Neural progenitor cell (in vitro differentiated cells): ENCODE data around the gene INTS15. TPM values are rescaled to one million over a fixed set of nuclear protein-coding genes. Genes with fewer than 3 reads are reported as not detected.

Source experiments
- DNase-seq: peaks from one replicate; pipeline ENCODE4 v3.0.0-alpha.2; 2016; ENCODE audit warnings: low spot score
- H2AFZ ChIP-seq: fragments of 200-600 bp; sonication (generic); replicated peaks from 2 replicates; pipeline ENCODE4 v1.6.1; 2016; ENCODE audit warnings: antibody characterized with exemption
- H3F3A ChIP-seq: fragments of 200-600 bp; sonication (generic); 2 replicates; pipeline ENCODE4 v1.6.1; 2016; ENCODE audit warnings: antibody characterized with exemption, low read depth
- H3K27ac ChIP-seq: fragments of 200-600 bp; sonication (generic); 2 replicates; pipeline ENCODE4 v1.5.1; 2016; ENCODE audit warnings: mild to moderate bottlenecking
- H3K27me3 ChIP-seq: fragments of 200-600 bp; sonication (generic); 2 replicates; pipeline ENCODE4 v1.6.1; 2016; ENCODE audit warnings: mild to moderate bottlenecking, moderate library complexity
- H3K36me3 ChIP-seq: fragments of 200-600 bp; sonication (generic); 2 replicates; pipeline ENCODE4 v1.5.1; 2016
- H3K4me1 ChIP-seq: fragments of 200-600 bp; sonication (generic); 2 replicates; pipeline ENCODE4 v1.6.1; 2016; ENCODE audit warnings: mixed run types
- H3K4me2 ChIP-seq: fragments of 200-600 bp; sonication (generic); 2 replicates; pipeline ENCODE4 v1.6.1; 2016
- H3K4me3 ChIP-seq: fragments of 200-600 bp; sonication (generic); 2 replicates; pipeline ENCODE4 v1.5.1; 2016
- H3K79me2 ChIP-seq: fragments of 200-600 bp; sonication (generic); 2 replicates; pipeline ENCODE4 v1.6.1; 2016; ENCODE audit warnings: low read depth
- H3K9ac ChIP-seq: fragments of 200-600 bp; sonication (generic); 2 replicates; pipeline ENCODE4 v1.6.1; 2016
- H3K9me3 ChIP-seq: fragments of 200-600 bp; sonication (generic); 2 replicates; pipeline ENCODE4 v1.5.1; 2016; ENCODE audit warnings: low read depth
- H4K20me1 ChIP-seq: fragments of 200-600 bp; sonication (generic); 2 replicates; pipeline ENCODE4 v1.6.1; 2016; ENCODE audit warnings: low read depth
- H3K27ac Mint-ChIP-seq: 3 replicates; pipeline ENCODE4 v1.8.0; 2021; ENCODE audit warnings: mixed read lengths
- H3K27me3 Mint-ChIP-seq: 2 replicates; pipeline ENCODE4 v1.8.0; 2022; ENCODE audit warnings: low read depth, mild to moderate bottlenecking, inconsistent platforms, moderate library complexity, mixed read lengths; ENCODE audit not compliant: insufficient read depth
- H3K36me3 Mint-ChIP-seq: 3 replicates; pipeline ENCODE4 v1.8.0; 2021; ENCODE audit warnings: mixed read lengths
- H3K4me1 Mint-ChIP-seq: 3 replicates; pipeline ENCODE4 v1.8.0; 2021; ENCODE audit warnings: mixed read lengths
- H3K4me3 Mint-ChIP-seq: 3 replicates; pipeline ENCODE4 v1.8.0; 2021; ENCODE audit warnings: mild to moderate bottlenecking, moderate library complexity, mixed read lengths
- H3K9me3 Mint-ChIP-seq: 3 replicates; pipeline ENCODE4 v1.8.0; 2020; ENCODE audit warnings: mixed read lengths
- CTCF ChIP-seq: fragments of 200-600 bp; sonication (generic); IDR thresholded peaks from 2 replicates; pipeline ENCODE4 v1.5.1; 2017; ENCODE audit warnings: antibody characterized with exemption, mild to moderate bottlenecking
- EZH2 ChIP-seq: fragments of 200-600 bp; sonication (generic); IDR thresholded peaks from 2 replicates; pipeline ENCODE4 v1.6.1; 2017; ENCODE audit warnings: antibody characterized with exemption, mild to moderate bottlenecking, moderate library complexity
- EZH2phosphoT487 ChIP-seq: fragments of 200-600 bp; sonication (generic); IDR thresholded peaks from 2 replicates; pipeline ENCODE4 v1.6.1; 2017; ENCODE audit warnings: antibody characterized with exemption
- total RNA-seq: library from RNA; depleted of rRNA; stranded (reverse); fragments of >200 nt; gene quantifications from 2 replicates; pipeline ENCODE4 v1.2.3, GENCODE V29; 2015; ENCODE audit warnings: low replicate concordance

Gene INTS15
- total RNA-seq, 1 donor from 2014 or later, result 13.7 TPM

DNA sequence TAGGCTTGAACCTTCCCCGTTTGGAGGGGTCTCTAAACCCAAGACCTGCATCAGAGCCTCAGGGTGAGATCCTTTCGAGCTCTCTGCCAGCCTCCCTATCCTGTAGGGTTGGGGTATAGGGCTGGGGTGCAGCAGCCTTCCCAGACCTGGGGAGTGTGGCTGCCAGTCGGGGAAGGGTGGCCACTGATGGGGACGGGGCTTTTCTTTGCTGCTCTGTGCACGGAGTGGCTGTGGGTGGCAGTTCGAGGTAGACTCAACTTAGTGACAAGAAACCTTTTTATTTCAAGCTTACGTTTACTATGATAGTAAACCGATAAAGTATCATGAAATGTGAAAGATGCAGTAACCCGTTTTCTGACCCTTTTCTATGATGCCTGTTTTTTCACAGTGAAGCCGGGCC is 60.3 kb downstream of the INTS15 start:
- Histone ChIP-seq H3K9ac (no peak overlapping the region), H3K9me3 (no peaks in the 10 kb centered on the region), H3K36me3 (no peaks in the 10 kb centered on the region), H3F3A (no peaks in the 10 kb centered on the region), H3K4me1 (no peaks in the 10 kb centered on the region), H3K27ac (no peak overlapping the region), H3K79me2 (no peaks in the 10 kb centered on the region), H3K27me3 (no peaks in the 10 kb centered on the region), H4K20me1 (peaks cover 5% of the 10 kb centered on the region), H3K4me3 (no peak overlapping the region), H2AFZ (no peak overlapping the region), H3K4me2 (no peak overlapping the region)
- no peak overlapping the region for H3K27ac Mint-ChIP-seq
- TF ChIP-seq EZH2phosphoT487 (no peak), CTCF (no peak)
- no peak for DNase-seq
- H3K27me3 Mint-ChIP-seq, result peaks cover 19% of the 10 kb centered on the region
- H3K4me3 Mint-ChIP-seq, result no peak overlapping the region
- no peaks in the 10 kb centered on the region for H3K4me1 Mint-ChIP-seq
- peaks cover 19% of the 10 kb centered on the region for H3K9me3 Mint-ChIP-seq
- H3K36me3 Mint-ChIP-seq, result peaks cover 29% of the 10 kb centered on the region

DNA sequence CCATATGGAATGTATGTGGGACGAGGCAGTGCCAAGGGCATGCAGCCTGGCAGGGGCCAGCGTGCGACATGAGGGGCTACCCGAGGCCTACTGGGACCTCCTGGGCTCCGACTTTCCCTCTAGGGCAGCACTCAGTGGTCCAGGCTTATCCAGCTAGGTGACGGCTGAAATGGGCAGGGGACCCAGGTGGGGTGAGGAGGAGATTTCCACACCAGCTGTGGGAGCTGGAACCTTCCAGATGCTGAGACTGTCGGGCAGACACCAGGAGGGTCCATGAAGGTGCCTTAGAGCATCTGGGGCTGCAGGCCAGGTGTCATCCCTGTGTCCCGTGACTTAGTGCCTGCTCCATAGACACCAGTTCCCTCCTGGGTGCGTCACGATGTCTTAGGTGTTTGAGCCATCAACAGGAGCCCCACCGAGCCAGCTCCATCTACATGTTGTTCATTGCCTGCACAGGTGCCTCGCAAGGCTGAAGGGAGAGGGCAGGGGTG is 60.7 kb downstream of the INTS15 start:
- no peaks in the 10 kb centered on the region for H3F3A ChIP-seq
- no peaks in the 10 kb centered on the region for H3K36me3 ChIP-seq
- H3K27ac ChIP-seq, result no peak overlapping the region
- Mint-ChIP-seq H3K9me3 (peaks cover 23% of the 10 kb centered on the region), H3K27me3 (peaks cover 19% of the 10 kb centered on the region), H3K4me3 (no peak overlapping the region), H3K27ac (peak overlapping the region; percentile 69), H3K4me1 (no peaks in the 10 kb centered on the region), H3K36me3 (peaks cover 34% of the 10 kb centered on the region)
- peaks cover 5% of the 10 kb centered on the region for H4K20me1 ChIP-seq
- H3K9ac ChIP-seq, result no peak overlapping the region
- no peak for DNase-seq
- H3K4me2 ChIP-seq, result no peak overlapping the region
- no peaks in the 10 kb centered on the region for H3K79me2 ChIP-seq
- no peak overlapping the region for H3K4me3 ChIP-seq
- H3K27me3 ChIP-seq, result no peaks in the 10 kb centered on the region
- H2AFZ ChIP-seq, result no peak overlapping the region
- H3K9me3 ChIP-seq, result no peaks in the 10 kb centered on the region
- no peaks in the 10 kb centered on the region for H3K4me1 ChIP-seq
- TF ChIP-seq CTCF (no peak), EZH2 (no peak)

DNA sequence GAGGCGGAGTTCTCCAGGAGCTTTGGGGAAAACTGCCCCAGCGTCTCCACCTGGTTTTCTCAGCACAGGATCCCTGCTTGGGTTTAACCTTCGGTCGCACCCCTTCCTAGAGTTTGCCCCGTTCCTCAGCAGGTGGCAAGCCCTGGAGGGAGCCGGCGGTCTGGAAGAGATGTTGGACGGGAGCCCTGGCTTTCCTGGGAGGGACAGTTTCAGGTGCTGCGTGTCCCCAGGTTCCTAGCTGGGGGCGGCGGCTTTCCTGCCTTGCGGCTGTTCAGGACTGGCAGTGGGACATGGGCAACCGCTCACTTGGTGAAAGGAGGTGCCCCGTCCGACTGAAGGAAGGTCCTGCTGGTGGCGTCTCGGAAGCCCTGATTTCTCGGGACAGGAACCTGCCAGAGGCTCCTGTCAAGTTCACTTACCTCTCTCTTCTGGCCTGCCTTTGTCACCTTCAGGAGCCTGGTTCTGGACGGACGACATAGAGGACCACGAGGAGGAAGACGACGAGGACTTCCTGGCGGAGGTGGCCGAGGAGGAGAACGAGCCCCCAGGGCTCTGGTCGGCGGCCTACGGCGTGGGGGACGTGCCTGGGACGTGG is 62.1 kb downstream of the INTS15 start:
- Mint-ChIP-seq H3K4me3 (no peak overlapping the region), H3K4me1 (no peaks in the 10 kb centered on the region), H3K36me3 (peaks cover 40% of the 10 kb centered on the region), H3K9me3 (peaks cover 24% of the 10 kb centered on the region), H3K27ac (no peak overlapping the region), H3K27me3 (peaks cover 21% of the 10 kb centered on the region)
- Histone ChIP-seq H3K4me2 (no peak overlapping the region), H3K79me2 (no peaks in the 10 kb centered on the region), H3K4me3 (no peak overlapping the region), H3K27me3 (no peaks in the 10 kb centered on the region), H4K20me1 (peaks cover 5% of the 10 kb centered on the region), H3K9ac (no peak overlapping the region), H3K9me3 (no peaks in the 10 kb centered on the region), H3K4me1 (no peaks in the 10 kb centered on the region), H3K27ac (no peak overlapping the region), H2AFZ (no peak overlapping the region), H3K36me3 (no peaks in the 10 kb centered on the region), H3F3A (no peaks in the 10 kb centered on the region)
- TF ChIP-seq EZH2 (no peak), EZH2phosphoT487 (no peak)
- DNase-seq, result no peak

DNA sequence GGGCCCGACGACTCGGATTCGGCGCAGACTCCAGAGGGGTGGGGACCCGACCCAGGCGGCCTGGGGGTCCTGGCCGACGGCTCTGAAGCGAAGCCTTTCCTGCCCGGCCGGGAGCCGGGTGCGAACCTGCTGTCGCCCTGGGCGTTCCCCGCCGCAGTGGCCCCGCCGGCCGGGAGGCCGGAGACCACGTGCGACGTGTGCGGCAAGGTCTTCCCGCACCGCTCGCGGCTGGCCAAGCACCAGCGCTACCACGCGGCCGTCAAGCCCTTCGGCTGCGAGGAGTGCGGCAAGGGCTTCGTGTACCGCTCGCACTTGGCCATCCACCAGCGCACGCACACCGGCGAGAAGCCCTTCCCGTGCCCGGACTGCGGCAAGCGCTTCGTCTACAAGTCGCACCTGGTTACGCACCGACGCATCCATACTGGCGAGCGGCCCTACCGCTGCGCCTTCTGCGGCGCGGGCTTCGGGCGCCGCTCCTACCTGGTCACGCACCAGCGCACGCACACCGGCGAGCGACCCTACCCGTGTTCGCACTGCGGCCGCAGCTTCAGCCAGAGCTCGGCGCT is 62.7 kb downstream of the INTS15 start:
- Histone ChIP-seq H3K9me3 (no peaks in the 10 kb centered on the region), H3K27me3 (no peaks in the 10 kb centered on the region), H3K4me3 (no peak overlapping the region), H4K20me1 (peaks cover 5% of the 10 kb centered on the region), H3F3A (no peaks in the 10 kb centered on the region), H2AFZ (no peak overlapping the region), H3K36me3 (no peaks in the 10 kb centered on the region), H3K9ac (no peak overlapping the region), H3K27ac (no peak overlapping the region), H3K4me1 (no peaks in the 10 kb centered on the region), H3K4me2 (no peak overlapping the region), H3K79me2 (no peaks in the 10 kb centered on the region)
- no peak overlapping the region for H3K4me3 Mint-ChIP-seq
- H3K9me3 Mint-ChIP-seq, result peaks cover 24% of the 10 kb centered on the region
- TF ChIP-seq CTCF (no peak), EZH2 (no peak), EZH2phosphoT487 (no peak)
- H3K27ac Mint-ChIP-seq, result no peak overlapping the region
- peaks cover 37% of the 10 kb centered on the region for H3K36me3 Mint-ChIP-seq
- DNase-seq, result no peak
- H3K27me3 Mint-ChIP-seq, result peaks cover 23% of the 10 kb centered on the region
- no peaks in the 10 kb centered on the region for H3K4me1 Mint-ChIP-seq
